Measurements from ENCODE around the gene GPR35. TPM values are rescaled to one million over a fixed set of nuclear protein-coding genes. Genes with fewer than 3 reads are reported as not detected.

The GPR35 gene
- polyA plus RNA-seq, 1 of the 3 experiments (the other 2 are of a cell fraction), result 1.2 TPM

DNA sequence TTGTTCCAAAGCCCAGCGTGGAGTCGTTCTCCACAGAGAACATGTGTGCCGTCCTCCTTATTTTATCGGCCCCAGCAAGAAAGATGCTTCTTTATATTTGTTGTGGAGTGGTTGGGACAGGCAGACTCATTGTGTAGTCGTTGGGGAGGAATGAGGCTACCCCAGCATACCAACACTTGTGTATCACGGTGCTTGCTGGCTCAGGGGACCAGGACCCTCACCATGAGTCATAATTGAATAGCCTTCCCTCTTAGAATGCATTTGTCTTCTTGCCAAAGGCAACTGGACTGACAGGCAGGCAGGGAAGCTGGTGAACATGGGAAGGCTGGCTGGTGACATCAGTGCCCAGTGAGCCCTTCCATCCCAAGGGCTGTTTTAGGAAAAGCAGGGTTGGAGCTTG is 34.1 kb upstream of the GPR35 start (continued):
- TF ChIP-seq ZBTB33 (IDR thresholded peaks at IDR 0.05; ENCODE audit: borderline replicate concordance, low read depth), result no peak
- TF ChIP-seq RFX5 (IDR thresholded peaks at IDR 0.05; ENCODE audit: low read length), result no peak

DNA sequence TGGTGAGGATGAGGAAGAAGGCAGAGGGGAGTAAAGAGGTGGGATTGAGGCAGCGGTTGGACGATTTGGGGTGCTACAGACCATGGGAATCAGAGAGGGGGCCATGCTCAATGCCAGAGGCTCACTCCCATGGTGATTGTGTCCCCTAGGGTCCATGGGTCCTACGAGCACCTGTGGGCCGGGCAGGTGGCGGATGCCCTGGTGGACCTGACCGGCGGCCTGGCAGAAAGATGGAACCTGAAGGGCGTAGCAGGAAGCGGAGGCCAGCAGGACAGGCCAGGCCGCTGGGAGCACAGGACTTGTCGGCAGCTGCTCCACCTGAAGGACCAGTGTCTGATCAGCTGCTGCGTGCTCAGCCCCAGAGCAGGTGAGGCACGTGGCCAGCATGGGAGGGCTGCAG is 33.5 kb upstream of the GPR35 start:
- Histone ChIP-seq H3K9me2 (no peaks in the 10 kb centered on the region), H3K4me2 (no peak overlapping the region), H3K79me2 (ENCODE audit: insufficient read depth) (peaks cover 60% of the 10 kb centered on the region), H3K4me1 (ENCODE audit: control insufficient read depth in 1 of 2, insufficient read depth in 2 of 2, low read depth in 1 of 2, low read length in 1 of 2) (peaks cover 11 to 17% of the 10 kb centered on the region in 2 experiments; a peak in 1 of 4 replicates), H3F3A (replicated peaks; ENCODE audit: insufficient read depth) (no peaks in the 10 kb centered on the region), H2AFZ (ENCODE audit: low read depth) (no peak overlapping the region), H3K9ac (no peak overlapping the region), H3K27me3 (ENCODE audit: insufficient read depth) (no peaks in the 10 kb centered on the region), H3K9me3 (no peaks in the 10 kb centered on the region), H3K36me3 (replicated peaks in 1 of 2; ENCODE audit: control insufficient read depth in 1 of 2, insufficient read depth in 2 of 2, low read length in 1 of 2) (peaks cover 0 to 41% of the 10 kb centered on the region in 2 experiments), H4K20me1 (ENCODE audit: insufficient read depth) (peaks cover 24% of the 10 kb centered on the region), H3K4me3 (ENCODE audit: low read depth in 2 of 2, low read length in 1 of 2) (no peak overlapping the region), H3K27ac (ENCODE audit: low read depth in 2 of 2, low read length in 1 of 2) (no peak overlapping the region)
- CTCF ChIA-PET, result interaction anchor here (2.0 kb wide), 1 partner anchor 13 kb away, joined by 9 read pairs; no protein-coding TSS in a partner anchor
- no peak for TF ChIP-seq RXRA (IDR thresholded peaks at IDR 0.05; ENCODE audit: borderline replicate concordance, low read depth)
- POLR2A ChIA-PET, result no interaction called here
- no peak for DNase-seq
- WGBS (ENCODE audit: low lambda C conversion rate), result 88% methylated on average over 3 of the region's 13 CpGs

- Histone ChIP-seq H3K27ac (ENCODE audit: low read depth in 2 of 2, low read length in 1 of 2) (no peak overlapping the region; a peak in 1 of 4 replicates), H3K4me3 (ENCODE audit: low read depth in 2 of 2, low read length in 1 of 2) (no peak overlapping the region), H3F3A (replicated peaks; ENCODE audit: insufficient read depth) (no peaks in the 10 kb centered on the region), H2AFZ (ENCODE audit: low read depth) (no peak overlapping the region), H3K27me3 (ENCODE audit: insufficient read depth) (no peaks in the 10 kb centered on the region), H3K36me3 (replicated peaks in 1 of 2; ENCODE audit: control insufficient read depth in 1 of 2, insufficient read depth in 2 of 2, low read length in 1 of 2) (peaks cover 0 to 44% of the 10 kb centered on the region in 2 experiments), H3K9me2 (no peaks in the 10 kb centered on the region), H3K4me2 (no peak overlapping the region), H3K4me1 (ENCODE audit: control insufficient read depth in 1 of 2, insufficient read depth in 2 of 2, low read depth in 1 of 2, low read length in 1 of 2) (peaks cover 2 to 9% of the 10 kb centered on the region in 2 experiments; a peak in 1 of 4 replicates), H3K9me3 (no peaks in the 10 kb centered on the region), H3K9ac (no peak overlapping the region), H4K20me1 (ENCODE audit: insufficient read depth) (peaks cover 16% of the 10 kb centered on the region), H3K79me2 (ENCODE audit: insufficient read depth) (peaks cover 47% of the 10 kb centered on the region)
- TF ChIP-seq ZBTB33 (IDR thresholded peaks at IDR 0.05; ENCODE audit: borderline replicate concordance, low read depth) (no peak), POLR2AphosphoS5 (IDR thresholded peaks at IDR 0.05; ENCODE audit: low read depth, low read length) (no peak), PBX3 (IDR thresholded peaks at IDR 0.05) (no peak), TAF1 (IDR thresholded peaks at IDR 0.05; ENCODE audit: borderline replicate concordance, low read depth, low read length) (no peak), FOXM1 (IDR thresholded peaks at IDR 0.05; ENCODE audit: low read depth) (no peak), JUND (IDR thresholded peaks at IDR 0.05) (no peak), RCOR1 (IDR thresholded peaks at IDR 0.05; ENCODE audit: low read length) (no peak), SIN3A (IDR thresholded peaks at IDR 0.05; ENCODE audit: borderline replicate concordance, low read depth, low read length) (no peak), TEAD4 (IDR thresholded peaks at IDR 0.05; ENCODE audit: borderline replicate concordance, insufficient read depth) (no peak), ELF1 (IDR thresholded peaks at IDR 0.05) (no peak)
- ChIA-PET POLR2A (no interaction called here), CTCF (interaction anchor here (1.2 to 2.0 kb wide), 3 partner anchors 11 to 342 kb away, joined by 3 to 9 read pairs (median 6); no protein-coding TSS in a partner anchor)
- 90% methylated on average over 15 of the region's 20 CpGs for WGBS (ENCODE audit: low lambda C conversion rate)
- DNase-seq, result no peak
Observed at GRCh38 chr2:240593026-240593702, 32.1 kb upstream of the GPR35 start.

Measured in SK-N-SH (cell line).